Mucosa of descending colon (tissue), 3 donors: ENCODE results near the gene BBS1. TPM values are rescaled to one million over a fixed set of nuclear protein-coding genes. Genes with fewer than 3 reads are reported as not detected.

ENCODE experiments used
- ATAC-seq: fragments of 200-7000 bp; cut with Tn5 transposase; one replicate; pipeline ENCODE4 v1.9.1; 2020; ENCODE audit warnings: mild to moderate bottlenecking, moderate library complexity
- DNase-seq, 3 donors: peaks; one replicate each; pipeline ENCODE4 v3.0.0-alpha.2; 2020
- H3K36me3 ChIP-seq: fragments of 200-600 bp; one replicate; pipeline ENCODE4 v1.8.0; 2021; ENCODE audit warnings: low read depth, mild to moderate bottlenecking
- H3K4me1 ChIP-seq: fragments of 200-600 bp; one replicate; pipeline ENCODE4 v1.8.0; 2021; ENCODE audit warnings: low read depth, mild to moderate bottlenecking
- H3K4me3 ChIP-seq: fragments of 200-600 bp; one replicate; pipeline ENCODE4 v1.8.0; 2021; ENCODE audit warnings: mild to moderate bottlenecking
- H3K9me3 ChIP-seq: fragments of 200-600 bp; one replicate; pipeline ENCODE4 v1.8.0; 2021; ENCODE audit warnings: mild to moderate bottlenecking
- CTCF ChIP-seq: fragments of 200-600 bp; IDR thresholded peaks from one replicate; pipeline ENCODE4 v1.8.0; 2022; ENCODE audit warnings: antibody characterized with exemption, mild to moderate bottlenecking
- intact Hi-C, 2 donors: fragments of 100-400 bp; cut with DNase I in 1 of 2; cut with micrococcal nuclease in 1 of 2; formaldehyde crosslinking; loops; one replicate each; pipeline versions ENCODE4 v1.11.0 to v1.11.1; 2022; cut with DNase I, micrococcal nuclease
- total RNA-seq, 3 donors: library from RNA; stranded (reverse); fragmentation: NEBNext Ultra II Directional in 2 of 3; extraction: Animal tissue kit (Norgen Biotek cat#: 25700) in 2 of 3; gene quantifications; one replicate each; pipeline versions ENCODE4 v1.2.1 to v1.2.4, GENCODE V29; 2021 to 2023
- donor health status: DM: no; HTN: no; CAD: no; lungs with moderate emphysema.
- donor health status: DM: no; HTN: no; CAD: no.
- donor health status: DM: no; HTN: yes; CAD: no.

Gene BBS1
- total RNA-seq, 3 donors from 2014 or later: 27.7 to 49.3 (median 35.4) TPM

DNA sequence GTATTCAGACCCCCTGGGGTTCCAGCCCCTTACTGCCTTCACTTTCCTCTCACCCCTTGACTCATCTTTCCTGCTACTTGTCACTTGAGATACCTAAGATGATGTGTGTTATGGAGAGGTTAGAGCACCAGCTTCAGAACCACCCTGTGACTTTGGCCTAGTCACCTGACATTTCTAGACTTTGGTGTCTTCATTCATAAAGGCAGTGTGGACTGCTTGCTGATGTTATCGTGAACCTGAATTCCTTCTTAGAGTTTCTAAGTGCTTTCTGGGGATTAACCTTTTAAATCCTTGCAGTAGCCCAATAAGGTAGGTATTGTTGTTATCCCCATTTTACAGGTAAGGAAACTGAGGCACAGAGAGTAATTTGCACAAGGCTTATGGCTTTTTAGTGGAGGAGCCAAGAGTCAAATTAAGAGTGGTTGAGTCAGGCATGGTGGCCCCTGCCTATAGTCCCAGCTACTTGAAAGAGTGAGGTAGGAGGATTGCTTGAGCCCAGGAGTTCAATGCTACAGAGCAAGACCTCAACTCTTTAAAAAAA is 5.1 kb upstream of the BBS1 start:
- ATAC-seq (no peak), DNase-seq (no peak)
- TF ChIP-seq CTCF: no peak
- no peak overlapping the region for H3K4me3 ChIP-seq
- H3K9me3 ChIP-seq: no peaks in the 10 kb centered on the region
- peaks cover 3% of the 10 kb centered on the region for H3K36me3 ChIP-seq
- H3K4me1 ChIP-seq: no peaks in the 10 kb centered on the region
- intact Hi-C loops: no loop called here

DNA sequence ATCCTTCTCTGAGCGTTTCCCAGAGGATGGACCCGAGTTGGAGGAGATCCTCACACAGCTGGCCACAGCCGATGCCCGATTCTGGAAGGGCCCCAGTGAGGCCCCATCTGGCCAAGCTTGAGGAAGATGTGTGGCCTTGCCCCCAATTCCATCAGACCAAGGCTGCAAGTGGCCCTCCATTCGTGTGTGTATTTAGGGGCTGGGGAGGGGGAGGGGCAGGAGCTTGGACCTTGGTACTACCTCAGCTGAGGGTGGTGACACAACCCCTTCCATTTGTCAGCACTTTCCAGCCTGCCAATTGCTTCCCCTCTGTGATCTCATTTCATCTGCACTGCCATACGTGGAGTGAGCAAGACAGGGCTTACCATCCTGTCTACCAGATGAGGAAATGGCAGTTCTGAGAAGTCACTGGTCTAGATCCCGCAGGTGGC is 1.3 kb upstream of the BBS1 start:
- Histone ChIP-seq H3K36me3 (peaks cover 3% of the 10 kb centered on the region), H3K4me3 (no peak overlapping the region), H3K4me1 (peaks cover 4% of the 10 kb centered on the region), H3K9me3 (no peaks in the 10 kb centered on the region)
- ATAC-seq (no peak), DNase-seq (no peak)
- no peak for TF ChIP-seq CTCF
- intact Hi-C loops: no loop called here

- H3K4me3 ChIP-seq: peak overlapping the region; percentile 35
- intact Hi-C loops: no loop called here
- DNase-seq: no peak
- TF ChIP-seq CTCF: no peak
- H3K9me3 ChIP-seq: no peaks in the 10 kb centered on the region
- peaks cover 3% of the 10 kb centered on the region for H3K36me3 ChIP-seq
- peak; percentile 37 for ATAC-seq
- peaks cover 4% of the 10 kb centered on the region for H3K4me1 ChIP-seq
These were observed 530 bp downstream of the BBS1 start for GRCh38 chr11:66510990-66511339.

- intact Hi-C loops: no loop called here
- no peaks in the 10 kb centered on the region for H3K4me1 ChIP-seq
- DNase-seq (no peak), ATAC-seq (no peak)
- H3K36me3 ChIP-seq: no peaks in the 10 kb centered on the region
- no peak overlapping the region for H3K4me3 ChIP-seq
- H3K9me3 ChIP-seq: no peaks in the 10 kb centered on the region
- TF ChIP-seq CTCF: no peak
These were observed 13.2 kb downstream of the BBS1 start for GRCh38 chr11:66523611-66524010.

DNA sequence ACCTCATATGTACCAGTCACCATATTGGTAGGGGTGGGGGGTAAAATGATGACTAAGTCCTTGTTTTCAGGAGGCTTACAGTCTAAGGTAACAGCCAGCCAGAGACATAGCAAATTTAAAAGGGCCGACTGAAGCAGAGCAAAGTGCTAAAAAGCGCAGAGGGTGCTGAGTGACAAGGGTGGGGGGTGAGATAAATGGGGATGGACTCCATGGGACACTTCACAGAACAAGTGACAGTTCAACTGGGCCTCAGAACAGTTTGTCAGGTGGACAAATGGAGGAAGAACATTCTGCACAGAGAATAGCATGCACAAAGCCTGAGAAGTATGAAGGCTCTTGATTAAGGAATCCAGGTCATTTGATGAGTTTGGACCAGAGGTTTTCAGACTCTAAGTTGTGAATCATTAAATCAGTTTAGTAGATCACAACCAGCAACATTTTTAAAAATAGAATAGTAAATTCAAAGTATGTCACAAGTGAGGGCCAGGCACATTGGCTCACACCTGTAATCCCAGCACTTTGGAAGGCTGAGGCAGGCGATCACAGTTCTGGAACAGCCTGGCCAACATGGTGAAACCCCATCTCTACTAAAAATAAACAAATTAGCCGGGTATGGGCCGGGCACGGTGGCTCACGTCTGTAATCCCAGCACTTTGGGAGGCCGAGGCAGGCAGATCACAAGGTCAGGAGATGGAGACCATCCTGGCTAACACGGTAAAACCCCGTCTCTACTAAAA is 14.0 kb downstream of the BBS1 start:
- H3K4me3 ChIP-seq: no peak overlapping the region
- no peaks in the 10 kb centered on the region for H3K36me3 ChIP-seq
- DNase-seq (no peak), ATAC-seq (no peak)
- no peaks in the 10 kb centered on the region for H3K9me3 ChIP-seq
- TF ChIP-seq CTCF: no peak
- intact Hi-C loops: no loop called here
- no peaks in the 10 kb centered on the region for H3K4me1 ChIP-seq
